PC-3 (cell line): ENCODE measurements around the gene NACC1.

Source experiments
- EZH2 ChIP-seq: fragments of 300-600 bp; sonication (generic); IDR thresholded peaks from one replicate; pipeline ENCODE4 v1.6.1; 2017; ENCODE audit warnings: antibody characterized with exemption, mild to moderate bottlenecking, low read length; ENCODE audit not compliant: unreplicated experiment
- EZH2phosphoT487 ChIP-seq: fragments of 300-600 bp; sonication (generic); IDR thresholded peaks from 2 replicates; pipeline ENCODE4 v1.6.1; 2018; ENCODE audit warnings: mild to moderate bottlenecking, antibody characterized with exemption, low read length, borderline replicate concordance
- TF ChIP-seq, protein P1 (sequence below): fragments of 300-600 bp; sonication (generic); conservative IDR thresholded peaks from 2 replicates; pipeline ENCODE4 v1.5.1; 2017; ENCODE audit warnings: antibody characterized with exemption, low read depth, mild to moderate bottlenecking, low read length

DNA sequence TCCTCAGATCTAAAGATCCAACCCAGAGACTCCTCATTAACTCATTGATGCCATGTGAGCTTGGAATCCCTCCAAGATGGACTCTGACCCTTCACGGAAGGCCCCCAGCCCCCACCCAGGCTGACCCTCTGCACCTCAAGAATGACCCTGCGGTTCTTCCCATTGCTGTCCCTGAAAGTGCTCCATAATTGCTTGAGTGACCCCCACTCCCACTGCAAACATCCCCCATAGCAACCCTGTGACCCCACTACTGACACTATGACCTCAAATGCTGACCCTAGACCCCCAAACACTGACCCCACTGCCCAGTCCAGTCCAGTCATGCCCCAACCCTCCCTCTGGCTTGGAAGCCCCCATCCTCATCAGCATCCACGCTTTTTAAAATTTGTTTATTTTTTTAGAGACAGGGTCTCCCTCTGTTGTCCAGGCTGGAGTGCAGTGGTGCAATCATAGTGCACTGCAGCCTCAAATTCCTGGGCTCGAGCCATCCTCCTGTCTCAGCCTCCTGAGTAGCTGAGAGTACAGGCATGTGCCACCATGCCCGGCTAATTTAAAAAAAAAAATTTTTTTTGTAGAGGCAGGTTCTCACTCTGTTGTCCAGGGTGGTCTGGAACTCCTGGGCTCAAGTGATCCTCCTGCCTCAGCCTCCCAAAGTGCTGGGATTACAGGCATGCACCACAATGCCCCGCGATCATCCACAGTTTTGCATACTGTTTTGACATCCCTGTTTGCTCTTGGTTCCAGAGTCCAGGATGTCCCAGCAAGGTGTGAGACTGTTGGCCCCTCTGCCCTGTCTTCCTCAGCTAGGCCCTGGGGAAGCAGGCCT is 16.3 kb upstream of the NACC1 start:
- TF ChIP-seq, protein P1, sequence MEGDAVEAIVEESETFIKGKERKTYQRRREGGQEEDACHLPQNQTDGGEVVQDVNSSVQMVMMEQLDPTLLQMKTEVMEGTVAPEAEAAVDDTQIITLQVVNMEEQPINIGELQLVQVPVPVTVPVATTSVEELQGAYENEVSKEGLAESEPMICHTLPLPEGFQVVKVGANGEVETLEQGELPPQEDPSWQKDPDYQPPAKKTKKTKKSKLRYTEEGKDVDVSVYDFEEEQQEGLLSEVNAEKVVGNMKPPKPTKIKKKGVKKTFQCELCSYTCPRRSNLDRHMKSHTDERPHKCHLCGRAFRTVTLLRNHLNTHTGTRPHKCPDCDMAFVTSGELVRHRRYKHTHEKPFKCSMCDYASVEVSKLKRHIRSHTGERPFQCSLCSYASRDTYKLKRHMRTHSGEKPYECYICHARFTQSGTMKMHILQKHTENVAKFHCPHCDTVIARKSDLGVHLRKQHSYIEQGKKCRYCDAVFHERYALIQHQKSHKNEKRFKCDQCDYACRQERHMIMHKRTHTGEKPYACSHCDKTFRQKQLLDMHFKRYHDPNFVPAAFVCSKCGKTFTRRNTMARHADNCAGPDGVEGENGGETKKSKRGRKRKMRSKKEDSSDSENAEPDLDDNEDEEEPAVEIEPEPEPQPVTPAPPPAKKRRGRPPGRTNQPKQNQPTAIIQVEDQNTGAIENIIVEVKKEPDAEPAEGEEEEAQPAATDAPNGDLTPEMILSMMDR, result no peak
- no peak for TF ChIP-seq EZH2
- no peak for TF ChIP-seq EZH2phosphoT487
